ENCODE results near the gene UBE2S.

DNA sequence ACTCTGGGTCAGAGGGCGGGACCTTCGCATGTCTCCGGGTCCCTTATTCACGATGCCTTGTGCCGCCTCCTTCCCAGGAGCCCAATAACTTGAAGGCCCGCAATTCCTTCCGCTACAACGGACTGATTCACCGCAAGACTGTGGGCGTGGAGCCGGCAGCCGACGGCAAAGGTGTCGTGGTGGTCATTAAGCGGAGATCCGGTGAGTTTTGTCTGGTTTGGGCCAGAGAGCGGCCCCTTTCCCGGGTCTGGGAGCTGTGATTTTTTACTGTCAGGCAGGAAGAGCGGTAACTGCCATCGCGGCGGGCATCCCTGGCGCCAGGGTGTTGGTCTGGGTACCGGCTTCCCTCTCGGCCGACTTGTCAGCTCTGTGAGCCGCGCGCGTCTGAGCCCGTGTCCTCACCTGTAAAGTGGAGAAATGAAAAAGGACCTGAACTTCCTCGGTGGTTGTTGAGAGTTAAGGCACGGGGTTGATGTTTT lies 21.1 kb downstream of the UBE2S start:
- TF ChIP-seq, protein P1, sequence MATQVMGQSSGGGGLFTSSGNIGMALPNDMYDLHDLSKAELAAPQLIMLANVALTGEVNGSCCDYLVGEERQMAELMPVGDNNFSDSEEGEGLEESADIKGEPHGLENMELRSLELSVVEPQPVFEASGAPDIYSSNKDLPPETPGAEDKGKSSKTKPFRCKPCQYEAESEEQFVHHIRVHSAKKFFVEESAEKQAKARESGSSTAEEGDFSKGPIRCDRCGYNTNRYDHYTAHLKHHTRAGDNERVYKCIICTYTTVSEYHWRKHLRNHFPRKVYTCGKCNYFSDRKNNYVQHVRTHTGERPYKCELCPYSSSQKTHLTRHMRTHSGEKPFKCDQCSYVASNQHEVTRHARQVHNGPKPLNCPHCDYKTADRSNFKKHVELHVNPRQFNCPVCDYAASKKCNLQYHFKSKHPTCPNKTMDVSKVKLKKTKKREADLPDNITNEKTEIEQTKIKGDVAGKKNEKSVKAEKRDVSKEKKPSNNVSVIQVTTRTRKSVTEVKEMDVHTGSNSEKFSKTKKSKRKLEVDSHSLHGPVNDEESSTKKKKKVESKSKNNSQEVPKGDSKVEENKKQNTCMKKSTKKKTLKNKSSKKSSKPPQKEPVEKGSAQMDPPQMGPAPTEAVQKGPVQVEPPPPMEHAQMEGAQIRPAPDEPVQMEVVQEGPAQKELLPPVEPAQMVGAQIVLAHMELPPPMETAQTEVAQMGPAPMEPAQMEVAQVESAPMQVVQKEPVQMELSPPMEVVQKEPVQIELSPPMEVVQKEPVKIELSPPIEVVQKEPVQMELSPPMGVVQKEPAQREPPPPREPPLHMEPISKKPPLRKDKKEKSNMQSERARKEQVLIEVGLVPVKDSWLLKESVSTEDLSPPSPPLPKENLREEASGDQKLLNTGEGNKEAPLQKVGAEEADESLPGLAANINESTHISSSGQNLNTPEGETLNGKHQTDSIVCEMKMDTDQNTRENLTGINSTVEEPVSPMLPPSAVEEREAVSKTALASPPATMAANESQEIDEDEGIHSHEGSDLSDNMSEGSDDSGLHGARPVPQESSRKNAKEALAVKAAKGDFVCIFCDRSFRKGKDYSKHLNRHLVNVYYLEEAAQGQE (IDR thresholded peaks at IDR 0.05; ENCODE audit: insufficient read depth in 1 of 2, low read depth in 2 of 2, low read length in 2 of 2): no peak
- no peak for TF ChIP-seq SIN3A (IDR thresholded peaks at IDR 0.05; ENCODE audit: borderline replicate concordance, insufficient read depth, low read length)
